DOHH2 (cell line): Measurements from ENCODE around the gene UTS2R.
"Not testable (repeated sequence)": the region's sequence is repeated elsewhere in the genome, so short reads cannot be mapped to it uniquely, and the experiment has no call there.

ENCODE experiments used
- H3F3A ChIP-seq: fragments of 200-600 bp; sonication (generic), shearing (Covaris generic); 2 replicates; pipeline ENCODE4 v1.6.0; 2016; ENCODE audit warnings: antibody characterized with exemption, mild to moderate bottlenecking; ENCODE audit not compliant: control insufficient read depth, insufficient read depth
- H3K27ac ChIP-seq: fragments of 200-600 bp; sonication (generic); 2 replicates; pipeline ENCODE4 v1.5.1; 2014; ENCODE audit warnings: low read depth, mild to moderate bottlenecking, low read length, moderate library complexity
- H3K27me3 ChIP-seq: fragments of 200-600 bp; sonication (generic); 2 replicates; pipeline ENCODE4 v1.6.1; 2014; ENCODE audit warnings: mild to moderate bottlenecking, low read length, mixed read lengths; ENCODE audit not compliant: control insufficient read depth
- H3K36me3 ChIP-seq: fragments of 200-600 bp; sonication (generic); 2 replicates; pipeline ENCODE4 v1.6.1; 2014; ENCODE audit warnings: mild to moderate bottlenecking, low read length, moderate library complexity, mixed read lengths; ENCODE audit not compliant: control insufficient read depth
- H3K4me1 ChIP-seq: fragments of 200-600 bp; sonication (generic); 2 replicates; pipeline ENCODE4 v1.6.1; 2014; ENCODE audit warnings: mild to moderate bottlenecking, low read length, mixed read lengths; ENCODE audit not compliant: control insufficient read depth
- H3K4me2 ChIP-seq: fragments of 200-600 bp; sonication (generic); 2 replicates; pipeline ENCODE4 v1.6.0; 2014; ENCODE audit warnings: mild to moderate bottlenecking, low read length, moderate library complexity
- H3K4me3 ChIP-seq: fragments of 200-600 bp; sonication (generic); 2 replicates; pipeline ENCODE4 v1.5.1; 2014; ENCODE audit warnings: mild to moderate bottlenecking, low read length, mixed read lengths
- H3K79me2 ChIP-seq: fragments of 200-600 bp; sonication (generic); 2 replicates; pipeline ENCODE4 v1.6.1; 2014; ENCODE audit warnings: mild to moderate bottlenecking, low read length, mixed read lengths; ENCODE audit not compliant: control insufficient read depth
- H3K9me2 ChIP-seq: fragments of 200-600 bp; sonication (generic); replicated peaks from 2 replicates; pipeline ENCODE4 v1.6.1; 2014; ENCODE audit warnings: mild to moderate bottlenecking, low read length, mixed read lengths; ENCODE audit not compliant: control insufficient read depth
- H3K9me3 ChIP-seq: fragments of 200-600 bp; sonication (generic); 2 replicates; pipeline ENCODE4 v1.6.1; 2014; ENCODE audit warnings: antibody characterized with exemption, low read length, mixed read lengths; ENCODE audit not compliant: control insufficient read depth, insufficient read depth
- H4K20me1 ChIP-seq: fragments of 200-600 bp; sonication (generic); 2 replicates; pipeline ENCODE4 v1.6.0; 2014; ENCODE audit warnings: low read depth, mild to moderate bottlenecking, antibody characterized with exemption, low read length, moderate library complexity; ENCODE audit not compliant: control insufficient read depth, insufficient read depth
- EZH2phosphoT487 ChIP-seq: fragments of 200-600 bp; sonication (generic); IDR thresholded peaks from 2 replicates; pipeline ENCODE4 v1.6.1; 2017; ENCODE audit warnings: borderline replicate concordance, mild to moderate bottlenecking, antibody characterized with exemption, low read length, moderate library complexity, mixed read lengths
- TF ChIP-seq, protein P1 (sequence below): fragments of 200-600 bp; sonication (generic); IDR thresholded peaks from one replicate; pipeline ENCODE4 v1.5.1; 2014; ENCODE audit warnings: antibody characterized with exemption, mild to moderate bottlenecking, low read depth, low read length; ENCODE audit not compliant: poor library complexity, severe bottlenecking

UTS2R gene

DNA sequence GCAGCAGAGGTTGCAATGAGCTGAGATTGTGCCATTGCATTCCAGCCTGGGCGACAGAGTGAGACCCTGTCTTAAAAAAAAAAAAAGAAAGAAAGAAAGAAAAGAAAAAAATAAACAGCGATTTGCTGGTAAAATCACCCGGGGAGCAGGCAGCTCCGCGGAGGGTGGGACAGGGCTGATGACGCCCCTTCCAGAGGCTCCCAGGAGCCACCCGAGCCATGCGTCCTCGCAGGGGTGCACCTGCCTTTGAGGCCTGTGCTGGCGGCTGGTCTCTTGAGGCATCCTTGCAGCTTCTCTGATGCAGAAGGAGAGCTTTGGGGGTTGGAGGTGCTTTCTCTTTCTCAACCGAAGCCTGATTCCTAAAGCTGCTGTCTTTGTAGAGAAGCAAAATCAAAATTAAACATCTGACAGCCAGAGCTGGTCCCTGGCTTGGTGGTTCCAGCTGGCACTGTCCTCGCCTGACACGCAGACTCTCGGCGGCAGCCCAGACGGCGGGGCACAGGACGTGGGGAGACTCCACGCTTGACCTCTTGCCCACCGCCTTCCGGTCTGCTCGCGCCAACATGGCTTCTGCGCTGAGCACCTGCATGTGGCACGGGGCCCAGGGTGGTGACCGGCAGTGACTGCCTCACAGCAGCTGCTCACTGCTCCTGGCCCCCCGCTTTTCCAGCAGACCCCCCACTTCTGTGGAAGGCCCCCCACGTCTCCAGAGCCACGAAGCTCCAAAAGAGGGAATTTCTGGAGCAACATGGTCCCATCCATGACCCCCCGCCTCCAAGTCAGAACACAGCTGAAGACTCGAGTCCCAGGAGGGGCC is 6.6 kb downstream of the UTS2R start:
- H3K27me3 ChIP-seq = no peaks in the 10 kb centered on the region
- no peaks in the 10 kb centered on the region for H3K79me2 ChIP-seq
- H3K27ac ChIP-seq = no peak overlapping the region
- no peaks in the 10 kb centered on the region for H4K20me1 ChIP-seq
- H3F3A ChIP-seq = no peaks in the 10 kb centered on the region
- no peak overlapping the region for H3K4me3 ChIP-seq
- H3K36me3 ChIP-seq = no peaks in the 10 kb centered on the region
- no peaks in the 10 kb centered on the region for H3K4me1 ChIP-seq
- no peak overlapping the region for H3K4me2 ChIP-seq
- H3K9me2 ChIP-seq = no peaks in the 10 kb centered on the region
- no peaks in the 10 kb centered on the region for H3K9me3 ChIP-seq
- no peak for TF ChIP-seq EZH2phosphoT487
- TF ChIP-seq, protein P1, sequence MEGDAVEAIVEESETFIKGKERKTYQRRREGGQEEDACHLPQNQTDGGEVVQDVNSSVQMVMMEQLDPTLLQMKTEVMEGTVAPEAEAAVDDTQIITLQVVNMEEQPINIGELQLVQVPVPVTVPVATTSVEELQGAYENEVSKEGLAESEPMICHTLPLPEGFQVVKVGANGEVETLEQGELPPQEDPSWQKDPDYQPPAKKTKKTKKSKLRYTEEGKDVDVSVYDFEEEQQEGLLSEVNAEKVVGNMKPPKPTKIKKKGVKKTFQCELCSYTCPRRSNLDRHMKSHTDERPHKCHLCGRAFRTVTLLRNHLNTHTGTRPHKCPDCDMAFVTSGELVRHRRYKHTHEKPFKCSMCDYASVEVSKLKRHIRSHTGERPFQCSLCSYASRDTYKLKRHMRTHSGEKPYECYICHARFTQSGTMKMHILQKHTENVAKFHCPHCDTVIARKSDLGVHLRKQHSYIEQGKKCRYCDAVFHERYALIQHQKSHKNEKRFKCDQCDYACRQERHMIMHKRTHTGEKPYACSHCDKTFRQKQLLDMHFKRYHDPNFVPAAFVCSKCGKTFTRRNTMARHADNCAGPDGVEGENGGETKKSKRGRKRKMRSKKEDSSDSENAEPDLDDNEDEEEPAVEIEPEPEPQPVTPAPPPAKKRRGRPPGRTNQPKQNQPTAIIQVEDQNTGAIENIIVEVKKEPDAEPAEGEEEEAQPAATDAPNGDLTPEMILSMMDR = no peak

GRCh38 chr17:82378741-82379021 is 7.1 kb downstream of the UTS2R start:
- Histone ChIP-seq H3K27ac (no peak overlapping the region), H3F3A (no peaks in the 10 kb centered on the region), H3K4me2 (no peak overlapping the region), H3K4me1 (no peaks in the 10 kb centered on the region), H3K27me3 (no peaks in the 10 kb centered on the region), H4K20me1 (no peaks in the 10 kb centered on the region), H3K36me3 (no peaks in the 10 kb centered on the region), H3K4me3 (no peak overlapping the region), H3K79me2 (no peaks in the 10 kb centered on the region), H3K9me2 (no peaks in the 10 kb centered on the region), H3K9me3 (no peaks in the 10 kb centered on the region)
- TF ChIP-seq EZH2phosphoT487 = no peak
- TF ChIP-seq, protein P1 = no peak

DNA sequence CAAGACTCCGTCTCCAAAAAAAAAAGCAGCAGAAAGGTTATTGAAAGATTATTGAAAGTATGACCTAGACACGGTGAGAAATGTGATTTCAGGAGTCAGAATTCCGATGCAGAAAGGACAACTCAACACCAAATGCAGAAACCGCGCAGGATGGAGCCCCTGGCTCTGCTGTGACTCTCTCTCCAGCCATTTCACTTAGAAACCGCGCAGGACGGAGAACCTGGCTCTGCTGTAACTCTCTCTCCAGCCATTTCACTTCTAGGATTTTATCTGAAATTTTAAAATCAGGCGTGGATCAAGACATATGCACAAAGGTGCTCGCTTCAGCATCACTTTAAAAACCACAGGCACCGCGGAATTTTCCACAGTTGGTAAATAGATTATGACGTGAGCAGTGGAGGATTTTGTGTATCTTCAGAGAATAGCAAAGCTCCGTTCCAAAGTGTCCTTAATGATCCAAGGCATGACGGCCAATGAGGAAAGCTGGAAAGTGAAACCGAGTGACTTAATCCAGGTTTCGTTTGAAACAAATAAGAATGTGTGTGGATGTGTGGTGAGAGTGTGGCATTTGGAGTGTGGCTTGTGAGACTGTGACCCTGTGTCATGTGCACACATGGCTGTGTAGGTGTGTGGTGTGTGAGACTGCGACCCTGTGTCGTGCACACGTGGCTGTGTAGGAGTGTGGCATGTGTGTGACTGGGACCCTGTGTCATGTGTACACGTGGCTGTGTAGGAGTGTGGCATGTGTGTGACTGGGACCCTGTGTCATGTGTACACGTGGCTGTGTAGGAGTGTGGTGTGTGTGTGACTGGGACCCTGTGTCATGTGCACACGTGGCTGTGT is 9.5 kb downstream of the UTS2R start:
- Histone ChIP-seq H3K4me1 (no peaks in the 10 kb centered on the region), H3K36me3 (no peaks in the 10 kb centered on the region), H3K27ac (no peak overlapping the region), H3K79me2 (no peaks in the 10 kb centered on the region), H3K27me3 (no peaks in the 10 kb centered on the region), H3K9me3 (no peaks in the 10 kb centered on the region), H3K9me2 (no peaks in the 10 kb centered on the region), H3K4me2 (no peak overlapping the region), H4K20me1 (no peaks in the 10 kb centered on the region), H3K4me3 (no peak overlapping the region), H3F3A (no peaks in the 10 kb centered on the region)
- TF ChIP-seq EZH2phosphoT487 = no peak
- TF ChIP-seq, protein P1 = no peak

- not testable (repeated sequence) for H3K4me3 ChIP-seq, H3K9me3 ChIP-seq, H3K36me3 ChIP-seq, H3K4me1 ChIP-seq, H3K27ac ChIP-seq, H3K27me3 ChIP-seq, H4K20me1 ChIP-seq, H3K9me2 ChIP-seq, H3F3A ChIP-seq, H3K4me2 ChIP-seq, H3K79me2 ChIP-seq
Measured at GRCh38 chr17:82381703-82382009, 10.1 kb downstream of the UTS2R start.

DNA sequence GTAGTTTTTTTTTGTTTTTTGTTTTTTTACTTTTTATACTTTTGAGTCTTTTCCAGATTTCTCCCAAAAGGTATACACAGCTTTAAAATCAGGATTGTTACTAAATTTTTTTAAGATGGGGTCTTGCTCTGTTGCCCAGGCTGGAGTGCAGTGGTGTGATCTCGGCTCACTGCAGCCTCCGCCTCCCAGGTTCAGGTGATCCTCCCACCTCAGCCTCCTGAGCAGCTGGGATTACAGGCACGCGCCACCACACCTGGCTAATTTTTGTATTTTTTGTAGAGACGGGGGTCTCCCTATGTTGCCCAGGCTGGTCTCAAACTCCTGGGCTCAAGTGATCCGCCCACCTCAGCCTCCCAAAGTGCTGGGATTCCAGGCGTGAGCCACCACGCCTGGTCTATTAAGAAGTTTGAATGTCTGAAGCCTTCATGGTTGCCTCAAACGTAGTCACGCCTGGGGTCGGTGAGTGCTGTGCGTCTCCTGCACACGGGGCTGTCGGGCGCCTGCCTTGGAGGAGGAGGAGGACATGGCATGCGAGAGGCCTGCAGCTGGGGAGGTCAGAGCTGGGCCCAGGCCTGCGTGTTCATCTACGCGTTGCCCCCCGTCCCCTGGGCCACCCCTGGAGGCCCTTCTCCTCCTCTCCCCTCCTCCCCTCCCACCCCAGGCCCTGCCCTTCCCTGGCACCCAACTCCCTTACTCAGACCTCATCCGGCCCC is 10.8 kb downstream of the UTS2R start:
- H3F3A ChIP-seq, H3K27ac ChIP-seq, H3K79me2 ChIP-seq: not testable (repeated sequence)

More for the DNA sequence above, 10.8 kb downstream of the UTS2R start:
- H4K20me1 ChIP-seq, H3K4me3 ChIP-seq, H3K4me1 ChIP-seq, H3K9me2 ChIP-seq, H3K9me3 ChIP-seq, H3K36me3 ChIP-seq, H3K4me2 ChIP-seq, H3K27me3 ChIP-seq: not testable (repeated sequence)
